Right lobe of liver (tissue), 6 donors: ENCODE data around the gene SPOCK2. TPM values are rescaled to one million over a fixed set of nuclear protein-coding genes. Genes with fewer than 3 reads are reported as not detected.

ENCODE experiments used
- ATAC-seq, 4 donors: fragments of 200-7000 bp; cut with Tn5 transposase; one replicate each; pipeline ENCODE4 v1.9.1; 2020; ENCODE audit warnings: mild to moderate bottlenecking in 4 of 4, moderate library complexity in 4 of 4
- DNase-seq, 3 donors: peaks; one replicate each; pipeline ENCODE4 v3.0.0-alpha.2; 2020
- H3K27ac ChIP-seq, 3 donors: fragments of 200-600 bp; one replicate each; pipeline ENCODE4 v1.8.0; 2022
- H3K27me3 ChIP-seq, 2 donors: fragments of 200-600 bp; one replicate each; pipeline ENCODE4 v1.8.0; 2022
- H3K36me3 ChIP-seq, 4 donors: fragments of 200-600 bp; sonication (generic) in 1 of 4; one replicate each; pipeline versions ENCODE4 v1.5.1 to v1.8.0; 2017 to 2022; ENCODE audit warnings: control low read depth in 1 of 4
- H3K4me1 ChIP-seq, 4 donors: fragments of 200-600 bp; sonication (generic) in 1 of 4; one replicate each; pipeline versions ENCODE4 v1.5.1 to v1.8.0; 2017 to 2022; ENCODE audit warnings: control low read depth in 1 of 4
- H3K4me3 ChIP-seq, 3 donors: fragments of 200-600 bp; one replicate each; pipeline ENCODE4 v1.8.0; 2022
- H3K9me3 ChIP-seq, 4 donors: fragments of 200-600 bp; sonication (generic) in 1 of 4; one replicate each; pipeline versions ENCODE4 v1.5.1 to v1.8.0; 2017 to 2022; ENCODE audit warnings: control low read depth in 1 of 4
- CTCF ChIP-seq, 4 donors: fragments of 200-600 bp in 3 of 4; fragments of 450-650 bp in 1 of 4; IDR thresholded peaks; one replicate each; pipeline versions ENCODE4 v1.5.1 to v1.8.0; 2016 to 2022; ENCODE audit warnings: antibody characterized with exemption in 4 of 4, mild to moderate bottlenecking in 2 of 4
- POLR2A ChIP-seq: fragments of 450-650 bp; IDR thresholded peaks from one replicate; pipeline ENCODE4 v1.6.1; 2017; ENCODE audit warnings: antibody characterized with exemption, mild to moderate bottlenecking
- WGBS: methylation state at CpG from one replicate; pipeline ENCODE4 v1.1.6; 2018; ENCODE audit warnings: low coverage, low lambda C conversion rate; ENCODE audit not compliant: insufficient coverage; ENCODE audit errors: missing lambda C conversion rate; 5-methylcytosine and 5-hydroxymethylcytosine counted together
- intact Hi-C, 2 donors: fragments of 100-400 bp; cut with DNase I; formaldehyde crosslinking; loops; one replicate each; pipeline versions ENCODE4 v1.11.2 to v1.14.1; 2022
- total RNA-seq, 6 experiments: library from RNA; depleted of rRNA in 2 of 6; stranded (reverse); fragments of >200 nt in 2 of 6; fragmentation: NEBNext Ultra II Directional in 3 of 6; extraction: Animal tissue kit (Norgen Biotek cat#: 25700) in 3 of 6; gene quantifications; one replicate each; pipeline versions ENCODE4 v1.1.0 to v1.2.4, GENCODE V29; 2016 to 2023
- donor health status: DM: no; HTN: yes; CAD: no.
- donor health status: DM: no; HTN: no; CAD: no.
- donor health status: DM: no; HTN: no; CAD: no.
- donor health status: DM: no; HTN: yes; CAD: no.
- donor health status: DM: no; HTN: yes; CAD: no.

The SPOCK2 gene
- total RNA-seq, 6 experiments from 2014 or later, result 0.72 to 3.0 (median 1.2) TPM

GRCh38 chr10:72011976-72012512 is 76.3 kb downstream of the SPOCK2 start:
- intact Hi-C loops, result no loop called here
- no peak for ATAC-seq
- Histone ChIP-seq H3K4me1 (no peaks in the 10 kb centered on the region), H3K27me3 (no peaks in the 10 kb centered on the region), H3K4me3 (no peak overlapping the region), H3K36me3 (no peaks in the 10 kb centered on the region), H3K9me3 (no peaks in the 10 kb centered on the region), H3K27ac (no peak overlapping the region)
- no peak for TF ChIP-seq POLR2A
- TF ChIP-seq CTCF (IDR thresholded peaks at IDR 0.05), result no peak
- 75% methylated on average over 3 of the region's 7 CpGs for WGBS
- no peak for DNase-seq

GRCh38 chr10:72011468-72011867 is 76.9 kb downstream of the SPOCK2 start:
- H3K4me1 ChIP-seq, result no peaks in the 10 kb centered on the region
- intact Hi-C loops, result no loop called here
- ATAC-seq, result no peak
- WGBS, result 100% methylated on average over 1 of the region's 8 CpGs
- H3K27me3 ChIP-seq, result no peaks in the 10 kb centered on the region
- H3K4me3 ChIP-seq, result no peak overlapping the region
- no peak for DNase-seq
- H3K36me3 ChIP-seq, result no peaks in the 10 kb centered on the region
- no peak overlapping the region for H3K27ac ChIP-seq
- H3K9me3 ChIP-seq, result no peaks in the 10 kb centered on the region
- TF ChIP-seq POLR2A (no peak), CTCF (IDR thresholded peaks at IDR 0.05) (no peak)

GRCh38 chr10:72011016-72011415 is 77.3 kb downstream of the SPOCK2 start:
- no peaks in the 10 kb centered on the region for H3K36me3 ChIP-seq
- TF ChIP-seq CTCF (IDR thresholded peaks at IDR 0.05) (no peak), POLR2A (no peak)
- H3K27me3 ChIP-seq, result no peaks in the 10 kb centered on the region
- H3K9me3 ChIP-seq, result no peaks in the 10 kb centered on the region
- intact Hi-C loops, result no loop called here
- no peak overlapping the region for H3K4me3 ChIP-seq
- no peak overlapping the region for H3K27ac ChIP-seq
- ATAC-seq (no peak), DNase-seq (no peak)
- 85% methylated on average over 5 of the region's 9 CpGs for WGBS
- H3K4me1 ChIP-seq, result no peaks in the 10 kb centered on the region

- no peaks in the 10 kb centered on the region for H3K27me3 ChIP-seq
- intact Hi-C loops, result no loop called here
- no peak for ATAC-seq
- DNase-seq, result no peak
- no peak overlapping the region for H3K4me3 ChIP-seq
- H3K27ac ChIP-seq, result peak overlapping the region in 1 of 3 donors; percentile 47
- H3K9me3 ChIP-seq, result no peaks in the 10 kb centered on the region
- H3K36me3 ChIP-seq, result no peaks in the 10 kb centered on the region
- TF ChIP-seq CTCF (IDR thresholded peaks at IDR 0.05) (no peak), POLR2A (no peak)
- WGBS, result 93% methylated on average over 3 of the region's 7 CpGs
- no peaks in the 10 kb centered on the region for H3K4me1 ChIP-seq
Measured at GRCh38 chr10:72010234-72010973, 77.9 kb downstream of the SPOCK2 start.
